Neural progenitor cell (in vitro differentiated cells): ENCODE results near the gene PPA2. TPM values are rescaled to one million over a fixed set of nuclear protein-coding genes. Genes with fewer than 3 reads are reported as not detected.

Experiments used
- DNase-seq: peaks from one replicate; pipeline ENCODE4 v3.0.0-alpha.2; 2016; ENCODE audit warnings: low spot score
- H2AFZ ChIP-seq: fragments of 200-600 bp; sonication (generic); replicated peaks from 2 replicates; pipeline ENCODE4 v1.6.1; 2016; ENCODE audit warnings: antibody characterized with exemption
- H3F3A ChIP-seq: fragments of 200-600 bp; sonication (generic); 2 replicates; pipeline ENCODE4 v1.6.1; 2016; ENCODE audit warnings: antibody characterized with exemption, low read depth
- H3K27ac ChIP-seq: fragments of 200-600 bp; sonication (generic); 2 replicates; pipeline ENCODE4 v1.5.1; 2016; ENCODE audit warnings: mild to moderate bottlenecking
- H3K27me3 ChIP-seq: fragments of 200-600 bp; sonication (generic); 2 replicates; pipeline ENCODE4 v1.6.1; 2016; ENCODE audit warnings: mild to moderate bottlenecking, moderate library complexity
- H3K36me3 ChIP-seq: fragments of 200-600 bp; sonication (generic); 2 replicates; pipeline ENCODE4 v1.5.1; 2016
- H3K4me1 ChIP-seq: fragments of 200-600 bp; sonication (generic); 2 replicates; pipeline ENCODE4 v1.6.1; 2016; ENCODE audit warnings: mixed run types
- H3K4me2 ChIP-seq: fragments of 200-600 bp; sonication (generic); 2 replicates; pipeline ENCODE4 v1.6.1; 2016
- H3K4me3 ChIP-seq: fragments of 200-600 bp; sonication (generic); 2 replicates; pipeline ENCODE4 v1.5.1; 2016
- H3K79me2 ChIP-seq: fragments of 200-600 bp; sonication (generic); 2 replicates; pipeline ENCODE4 v1.6.1; 2016; ENCODE audit warnings: low read depth
- H3K9ac ChIP-seq: fragments of 200-600 bp; sonication (generic); 2 replicates; pipeline ENCODE4 v1.6.1; 2016
- H3K9me3 ChIP-seq: fragments of 200-600 bp; sonication (generic); 2 replicates; pipeline ENCODE4 v1.5.1; 2016; ENCODE audit warnings: low read depth
- H4K20me1 ChIP-seq: fragments of 200-600 bp; sonication (generic); 2 replicates; pipeline ENCODE4 v1.6.1; 2016; ENCODE audit warnings: low read depth
- H3K27ac Mint-ChIP-seq: 3 replicates; pipeline ENCODE4 v1.8.0; 2021; ENCODE audit warnings: mixed read lengths
- H3K27me3 Mint-ChIP-seq: 2 replicates; pipeline ENCODE4 v1.8.0; 2022; ENCODE audit warnings: low read depth, mild to moderate bottlenecking, inconsistent platforms, moderate library complexity, mixed read lengths; ENCODE audit not compliant: insufficient read depth
- H3K36me3 Mint-ChIP-seq: 3 replicates; pipeline ENCODE4 v1.8.0; 2021; ENCODE audit warnings: mixed read lengths
- H3K4me1 Mint-ChIP-seq: 3 replicates; pipeline ENCODE4 v1.8.0; 2021; ENCODE audit warnings: mixed read lengths
- H3K4me3 Mint-ChIP-seq: 3 replicates; pipeline ENCODE4 v1.8.0; 2021; ENCODE audit warnings: mild to moderate bottlenecking, moderate library complexity, mixed read lengths
- H3K9me3 Mint-ChIP-seq: 3 replicates; pipeline ENCODE4 v1.8.0; 2020; ENCODE audit warnings: mixed read lengths
- CTCF ChIP-seq: fragments of 200-600 bp; sonication (generic); IDR thresholded peaks from 2 replicates; pipeline ENCODE4 v1.5.1; 2017; ENCODE audit warnings: antibody characterized with exemption, mild to moderate bottlenecking
- EZH2 ChIP-seq: fragments of 200-600 bp; sonication (generic); IDR thresholded peaks from 2 replicates; pipeline ENCODE4 v1.6.1; 2017; ENCODE audit warnings: antibody characterized with exemption, mild to moderate bottlenecking, moderate library complexity
- EZH2phosphoT487 ChIP-seq: fragments of 200-600 bp; sonication (generic); IDR thresholded peaks from 2 replicates; pipeline ENCODE4 v1.6.1; 2017; ENCODE audit warnings: antibody characterized with exemption
- total RNA-seq: library from RNA; depleted of rRNA; stranded (reverse); fragments of >200 nt; gene quantifications from 2 replicates; pipeline ENCODE4 v1.2.3, GENCODE V29; 2015; ENCODE audit warnings: low replicate concordance

The PPA2 gene
- total RNA-seq, 1 donor from 2014 or later = 237 TPM

GRCh38 chr4:105483840-105484239 is 10.0 kb upstream of the PPA2 start:
- H3K4me1 Mint-ChIP-seq = no peaks in the 10 kb centered on the region

GRCh38 chr4:105474099-105474518 is 247 bp upstream of the PPA2 start:
- Histone ChIP-seq H3K27me3 (peaks cover 46% of the 10 kb centered on the region), H3K4me2 (peak overlapping the region; percentile 84), H3F3A (peaks cover 14% of the 10 kb centered on the region), H3K9ac (no peak overlapping the region), H3K4me1 (peaks cover 21% of the 10 kb centered on the region), H3K4me3 (peak overlapping the region; percentile 61), H3K36me3 (no peaks in the 10 kb centered on the region), H3K27ac (no peak overlapping the region), H3K79me2 (peaks cover 41% of the 10 kb centered on the region), H3K9me3 (no peaks in the 10 kb centered on the region), H4K20me1 (peaks cover 36% of the 10 kb centered on the region), H2AFZ (no peak overlapping the region)
- peak overlapping the region; percentile 99 for H3K4me3 Mint-ChIP-seq
- TF ChIP-seq EZH2 = no peak
- peak; percentile 81 for TF ChIP-seq CTCF
- TF ChIP-seq EZH2phosphoT487 = no peak
- H3K36me3 Mint-ChIP-seq = peaks cover 22% of the 10 kb centered on the region
- H3K9me3 Mint-ChIP-seq = peaks cover 6% of the 10 kb centered on the region
- peak overlapping the region; percentile 72 for H3K27ac Mint-ChIP-seq
- H3K4me1 Mint-ChIP-seq = peaks cover 21% of the 10 kb centered on the region
- DNase-seq = no peak
- peaks cover 2% of the 10 kb centered on the region for H3K27me3 Mint-ChIP-seq

More at GRCh38 chr4:105483840-105484239, 10.0 kb upstream of the PPA2 start:
- Histone ChIP-seq H3K4me3 (no peak overlapping the region), H3K36me3 (no peaks in the 10 kb centered on the region), H4K20me1 (no peaks in the 10 kb centered on the region), H3K27ac (no peak overlapping the region), H3K9ac (no peak overlapping the region), H3K4me1 (no peaks in the 10 kb centered on the region), H3K79me2 (no peaks in the 10 kb centered on the region), H3F3A (no peaks in the 10 kb centered on the region), H3K27me3 (peaks cover 19% of the 10 kb centered on the region), H3K9me3 (no peaks in the 10 kb centered on the region), H3K4me2 (no peak overlapping the region), H2AFZ (no peak overlapping the region)
- TF ChIP-seq EZH2phosphoT487 = no peak
- no peak for TF ChIP-seq CTCF
- TF ChIP-seq EZH2 = no peak
- Mint-ChIP-seq H3K36me3 (no peaks in the 10 kb centered on the region), H3K27me3 (no peaks in the 10 kb centered on the region), H3K9me3 (peaks cover 6% of the 10 kb centered on the region), H3K27ac (no peak overlapping the region), H3K4me3 (no peak overlapping the region)
- DNase-seq = no peak

GRCh38 chr4:105472871-105473323 is 965 bp downstream of the PPA2 start:
- peaks cover 48% of the 10 kb centered on the region for H4K20me1 ChIP-seq
- no peaks in the 10 kb centered on the region for H3K9me3 ChIP-seq
- TF ChIP-seq EZH2 = no peak
- TF ChIP-seq CTCF = no peak
- no peak for TF ChIP-seq EZH2phosphoT487
- H3F3A ChIP-seq = peaks cover 14% of the 10 kb centered on the region
- H3K36me3 Mint-ChIP-seq = peaks cover 31% of the 10 kb centered on the region
- peak overlapping the region; percentile 99 for H3K4me3 Mint-ChIP-seq
- H3K4me2 ChIP-seq = peak overlapping the region; percentile 84
- H3K79me2 ChIP-seq = peaks cover 53% of the 10 kb centered on the region
- H3K4me1 ChIP-seq = peaks cover 21% of the 10 kb centered on the region
- H2AFZ ChIP-seq = peak overlapping the region; percentile 47
- peak overlapping the region; percentile 92 for H3K27ac ChIP-seq
- no peaks in the 10 kb centered on the region for H3K36me3 ChIP-seq
- H3K9ac ChIP-seq = peak overlapping the region; percentile 69
- DNase-seq = peak; percentile 65
- H3K9me3 Mint-ChIP-seq = peaks cover 12% of the 10 kb centered on the region
- H3K27me3 ChIP-seq = peaks cover 35% of the 10 kb centered on the region
- peaks cover 2% of the 10 kb centered on the region for H3K27me3 Mint-ChIP-seq
- H3K4me3 ChIP-seq = peak overlapping the region; percentile 61
- peak overlapping the region; percentile 95 for H3K27ac Mint-ChIP-seq
- H3K4me1 Mint-ChIP-seq = peaks cover 21% of the 10 kb centered on the region
